Activated B cell treated with CpG ODN at 0.5 μM for 24 hours (primary cell): Measurements from ENCODE around the gene C5orf15. TPM values are rescaled to one million over a fixed set of nuclear protein-coding genes. Genes with fewer than 3 reads are reported as not detected.
A peak's percentile ranks its signal among the peaks of the same experiment; 100 is the strongest.

Experiments used
- ATAC-seq: fragments of 200-7000 bp; cut with Tn5 transposase; one replicate; pipeline ENCODE4 v1.10.0; 2021; ENCODE audit warnings: low read depth, mild to moderate bottlenecking, moderate library complexity
- CTCF ChIA-PET: fragments of 350-600 bp; sonication (Branson Sonifier 250); formaldehyde crosslinking; loops from one replicate; lab custom pipeline; 2021; ENCODE audit warnings: antibody characterized with exemption; lab: Charles Lee
- POLR2A ChIA-PET: fragments of 350-600 bp; sonication (Branson Sonifier 250); formaldehyde crosslinking; loops from one replicate; lab custom pipeline; 2021; ENCODE audit warnings: antibody characterized with exemption; lab: Charles Lee
- DNase-seq: peaks from one replicate; pipeline ENCODE4 v3.0.0; 2022
- H3K27ac Mint-ChIP-seq: one replicate; pipeline ENCODE4 v1.8.0; 2020; ENCODE audit warnings: mixed read lengths
- H3K27me3 Mint-ChIP-seq: one replicate; pipeline ENCODE4 v1.8.0; 2021; ENCODE audit warnings: mixed read lengths
- H3K36me3 Mint-ChIP-seq: one replicate; pipeline ENCODE4 v1.8.0; 2021; ENCODE audit warnings: low read depth, mixed read lengths
- H3K4me1 Mint-ChIP-seq: one replicate; pipeline ENCODE4 v1.8.0; 2021; ENCODE audit warnings: mixed read lengths
- H3K4me3 Mint-ChIP-seq: one replicate; pipeline ENCODE4 v1.8.0; 2020; ENCODE audit warnings: mild to moderate bottlenecking, mixed read lengths
- H3K9me3 Mint-ChIP-seq: one replicate; pipeline ENCODE4 v1.8.0; 2020; ENCODE audit warnings: mixed read lengths
- intact Hi-C: fragments of 100-400 bp; cut with micrococcal nuclease; formaldehyde crosslinking; loops from one replicate; pipeline ENCODE4 v1.15.1; 2024
- total RNA-seq: library from RNA; stranded (reverse); gene quantifications from 2 replicates; pipeline ENCODE4 v1.2.3, GENCODE V29; 2022
- TF ChIP-seq, protein P1 (sequence below): fragments of 200-600 bp; IDR thresholded peaks from one replicate; pipeline ENCODE4 v1.8.0; 2022; ENCODE audit warnings: antibody characterized with exemption, mild to moderate bottlenecking

C5orf15 gene
- total RNA-seq, 1 donor from 2014 or later, result 25.7 TPM

DNA sequence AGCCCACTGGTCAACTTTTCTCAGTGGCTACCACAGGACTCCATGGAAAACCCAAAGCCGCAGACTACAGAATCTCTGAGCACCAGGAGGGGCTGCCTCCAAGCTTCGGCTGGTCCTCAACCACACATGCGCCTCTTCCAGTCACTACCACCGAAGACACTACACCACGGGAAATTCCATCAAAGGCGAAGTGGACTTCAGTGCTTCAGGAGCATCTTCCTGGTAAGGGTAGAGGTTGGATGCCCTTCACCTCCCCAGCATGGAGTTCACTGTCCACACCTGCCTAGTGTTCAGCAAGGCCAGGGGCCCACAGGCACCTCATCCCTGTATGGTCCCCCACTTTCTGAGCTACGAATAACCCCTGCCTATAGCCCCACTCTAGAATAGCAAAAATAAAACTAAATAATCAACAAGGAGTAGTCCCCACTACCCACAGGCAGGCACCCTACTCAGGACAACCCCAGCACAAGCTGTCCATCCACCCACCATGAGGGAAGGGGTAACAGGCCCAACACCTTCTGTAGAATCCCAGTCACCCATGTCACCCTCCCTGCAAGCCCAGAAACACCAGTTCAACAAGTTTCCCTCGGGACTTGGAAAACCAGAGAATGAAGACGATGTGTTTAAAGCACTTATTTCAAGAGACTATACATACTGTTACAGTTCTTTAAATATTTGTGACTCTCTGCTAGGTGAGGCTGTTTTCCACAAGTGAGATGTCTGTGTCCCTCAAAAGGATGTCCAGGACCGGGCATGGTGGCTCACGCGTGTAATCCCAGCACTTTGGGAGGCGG is 33.7 kb upstream of the C5orf15 start:
- CTCF ChIA-PET, result no interaction called here
- intact Hi-C loops, result loop anchor here (10.0 kb wide), 2 partner anchors 633 to 733 kb away; partner anchors contain the start of genes CAMLG and SAR1B
- H3K4me1 Mint-ChIP-seq, result peaks cover 49% of the 10 kb centered on the region
- ATAC-seq, result no peak
- POLR2A ChIA-PET, result no interaction called here
- H3K36me3 Mint-ChIP-seq, result peaks cover 21% of the 10 kb centered on the region
- no peak for DNase-seq
- peak overlapping the region; percentile 1 for H3K27ac Mint-ChIP-seq
- peak overlapping the region; percentile 92 for H3K4me3 Mint-ChIP-seq
- H3K9me3 Mint-ChIP-seq, result no peaks in the 10 kb centered on the region
- TF ChIP-seq, protein P1, sequence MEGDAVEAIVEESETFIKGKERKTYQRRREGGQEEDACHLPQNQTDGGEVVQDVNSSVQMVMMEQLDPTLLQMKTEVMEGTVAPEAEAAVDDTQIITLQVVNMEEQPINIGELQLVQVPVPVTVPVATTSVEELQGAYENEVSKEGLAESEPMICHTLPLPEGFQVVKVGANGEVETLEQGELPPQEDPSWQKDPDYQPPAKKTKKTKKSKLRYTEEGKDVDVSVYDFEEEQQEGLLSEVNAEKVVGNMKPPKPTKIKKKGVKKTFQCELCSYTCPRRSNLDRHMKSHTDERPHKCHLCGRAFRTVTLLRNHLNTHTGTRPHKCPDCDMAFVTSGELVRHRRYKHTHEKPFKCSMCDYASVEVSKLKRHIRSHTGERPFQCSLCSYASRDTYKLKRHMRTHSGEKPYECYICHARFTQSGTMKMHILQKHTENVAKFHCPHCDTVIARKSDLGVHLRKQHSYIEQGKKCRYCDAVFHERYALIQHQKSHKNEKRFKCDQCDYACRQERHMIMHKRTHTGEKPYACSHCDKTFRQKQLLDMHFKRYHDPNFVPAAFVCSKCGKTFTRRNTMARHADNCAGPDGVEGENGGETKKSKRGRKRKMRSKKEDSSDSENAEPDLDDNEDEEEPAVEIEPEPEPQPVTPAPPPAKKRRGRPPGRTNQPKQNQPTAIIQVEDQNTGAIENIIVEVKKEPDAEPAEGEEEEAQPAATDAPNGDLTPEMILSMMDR, result no peak
- H3K27me3 Mint-ChIP-seq, result no peaks in the 10 kb centered on the region

DNA sequence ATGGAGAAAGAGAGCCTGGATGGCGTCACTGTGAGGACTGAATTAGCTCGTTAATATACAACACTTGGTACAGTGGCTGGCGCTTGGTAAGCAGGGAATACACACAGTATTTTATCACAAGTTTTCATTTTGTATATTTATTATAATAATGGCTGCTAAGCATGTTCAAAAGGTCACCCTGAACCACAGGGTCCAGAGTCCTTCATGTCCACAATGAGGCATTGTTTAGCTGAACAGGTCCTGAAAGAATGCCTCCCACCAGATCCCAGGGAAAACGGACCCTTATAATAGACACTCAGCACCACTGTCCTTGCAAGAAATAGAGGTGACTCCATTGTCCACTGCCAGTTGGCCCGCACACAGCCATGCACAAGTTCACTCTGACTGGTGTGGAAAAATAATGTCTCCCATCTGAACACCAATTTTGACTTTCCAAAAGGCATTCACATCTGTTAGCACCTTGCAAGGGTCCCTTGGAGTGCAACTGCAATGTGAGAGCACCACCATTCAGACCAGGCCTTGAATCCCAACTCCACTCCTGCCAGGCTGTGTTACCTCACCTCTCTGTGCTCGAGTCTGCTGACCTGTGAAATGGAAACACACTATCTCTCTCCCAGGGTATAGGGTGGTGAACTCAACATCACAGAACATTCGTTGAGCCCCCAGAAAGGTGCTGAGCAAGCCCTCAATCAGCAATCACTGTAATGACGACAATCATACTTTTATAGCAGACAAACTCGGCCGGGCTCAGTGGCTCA is 32.5 kb upstream of the C5orf15 start:
- TF ChIP-seq, protein P1, result no peak
- no peak overlapping the region for H3K4me3 Mint-ChIP-seq
- peaks cover 59% of the 10 kb centered on the region for H3K4me1 Mint-ChIP-seq
- H3K27ac Mint-ChIP-seq, result no peak overlapping the region
- CTCF ChIA-PET, result no interaction called here
- ATAC-seq, result no peak
- POLR2A ChIA-PET, result no interaction called here
- peaks cover 21% of the 10 kb centered on the region for H3K36me3 Mint-ChIP-seq
- DNase-seq, result no peak
- intact Hi-C loops, result loop anchor here (10.0 kb wide), 2 partner anchors 634 to 734 kb away; partner anchors contain the start of genes CAMLG and SAR1B
- no peaks in the 10 kb centered on the region for H3K27me3 Mint-ChIP-seq
- H3K9me3 Mint-ChIP-seq, result no peaks in the 10 kb centered on the region

GRCh38 chr5:134000091-134000511 is 31.7 kb upstream of the C5orf15 start:
- ATAC-seq (no peak), DNase-seq (no peak)
- ChIA-PET POLR2A (no interaction called here), CTCF (interaction anchor here (2.4 kb wide), 1 partner anchor 40 kb away, joined by 7 read pairs; no protein-coding TSS in a partner anchor)
- no peak overlapping the region for H3K27ac Mint-ChIP-seq
- H3K36me3 Mint-ChIP-seq, result peaks cover 21% of the 10 kb centered on the region
- TF ChIP-seq, protein P1, result no peak
- no peaks in the 10 kb centered on the region for H3K27me3 Mint-ChIP-seq
- H3K4me1 Mint-ChIP-seq, result peaks cover 61% of the 10 kb centered on the region
- intact Hi-C loops, result loop anchor here (10.0 kb wide), 2 partner anchors 635 to 735 kb away; partner anchors contain the start of genes CAMLG and SAR1B
- H3K9me3 Mint-ChIP-seq, result no peaks in the 10 kb centered on the region
- H3K4me3 Mint-ChIP-seq, result no peak overlapping the region

GRCh38 chr5:133998807-133999206 is 30.4 kb upstream of the C5orf15 start:
- ChIA-PET POLR2A (interaction anchor here (0.6 kb wide), 1 partner anchor 10 kb away, joined by 5 read pairs; no protein-coding TSS in a partner anchor), CTCF (interaction anchor here (0.7 to 2.4 kb wide), 2 partner anchors 17 to 41 kb away, joined by 3 to 7 read pairs; no protein-coding TSS in a partner anchor)
- intact Hi-C loops, result no loop called here
- TF ChIP-seq, protein P1, result no peak
- Mint-ChIP-seq H3K4me3 (no peak overlapping the region), H3K4me1 (peaks cover 73% of the 10 kb centered on the region), H3K36me3 (peaks cover 21% of the 10 kb centered on the region), H3K27me3 (no peaks in the 10 kb centered on the region), H3K9me3 (no peaks in the 10 kb centered on the region), H3K27ac (no peak overlapping the region)
- DNase-seq (no peak), ATAC-seq (no peak)
